K562 (cell line): ENCODE measurements around the gene ACTR1B. TPM values are rescaled to one million over a fixed set of nuclear protein-coding genes. Genes with fewer than 3 reads are reported as not detected.
A peak's percentile ranks its signal among the peaks of the same experiment; 100 is the strongest.

ENCODE experiments used
- BCL6 ChIP-seq: fragments of 250-450 bp; sonication (Bioruptor Pico); IDR thresholded peaks from 2 replicates; pipeline ENCODE4 v1.4.0; 2020
- CBX5 ChIP-seq: IDR thresholded peaks from 2 replicates; pipeline ENCODE4 v1.6.1; 2014; ENCODE audit warnings: low read depth, borderline replicate concordance
- FOXM1 ChIP-seq, 2 experiments: fragments of 450-650 bp in 1 of 2; sonication (generic) in 1 of 2; formaldehyde crosslinking in 1 of 2; IDR thresholded peaks; 2 replicates each; pipeline versions ENCODE4 v1.6.1 to v1.9.0; 2017 to 2022; ENCODE audit warnings: low read depth in 2 of 2, mild to moderate bottlenecking in 2 of 2, missing genetic modification reagents in 1 of 2, moderate library complexity in 1 of 2
- HCFC1 ChIP-seq: IDR thresholded peaks from 2 replicates; pipeline ENCODE4 v1.6.1; 2012; ENCODE audit warnings: low read depth, low read length, improper control_type of control experiment
- KAT8 ChIP-seq: fragments of 450-650 bp; IDR thresholded peaks from 2 replicates; pipeline ENCODE4 v1.6.1; 2016; ENCODE audit warnings: low read depth, mild to moderate bottlenecking
- KHSRP ChIP-seq: fragments of 450-650 bp; IDR thresholded peaks from 2 replicates; pipeline ENCODE4 v1.6.1; 2017
- NFATC3 ChIP-seq: fragments of 450-650 bp; IDR thresholded peaks from 2 replicates; pipeline ENCODE4 v1.6.1; 2017; ENCODE audit warnings: mild to moderate bottlenecking
- NUFIP1 ChIP-seq: fragments of 450-650 bp; IDR thresholded peaks from 2 replicates; pipeline ENCODE4 v1.6.1; 2018; ENCODE audit not compliant: partially characterized antibody
- PCBP1 ChIP-seq: fragments of 200-400 bp; formaldehyde crosslinking; IDR thresholded peaks from 2 replicates; pipeline ENCODE4 v1.6.1; 2018; ENCODE audit warnings: mild to moderate bottlenecking, low read depth, low read length; ENCODE audit not compliant: poor library complexity, severe bottlenecking
- PYGO2 ChIP-seq: fragments of 450-650 bp; IDR thresholded peaks from 2 replicates; pipeline ENCODE4 v1.6.1; 2016; ENCODE audit warnings: mild to moderate bottlenecking, missing genetic modification characterization, moderate library complexity, missing compliant biosample characterization
- RBM17 ChIP-seq: fragments of 200-400 bp; formaldehyde crosslinking; IDR thresholded peaks from 2 replicates; pipeline ENCODE4 v1.6.1; 2017; ENCODE audit warnings: low read depth, mild to moderate bottlenecking, low read length, borderline replicate concordance
- RFX1 ChIP-seq: fragments of 450-650 bp; IDR thresholded peaks from 2 replicates; pipeline ENCODE4 v1.6.1; 2016; ENCODE audit warnings: mild to moderate bottlenecking, moderate library complexity
- SMAD1 ChIP-seq: fragments of 150-350 bp; IDR thresholded peaks from 2 replicates; pipeline ENCODE4 v1.6.1; 2014; ENCODE audit warnings: low read length, low read depth; ENCODE audit not compliant: partially characterized antibody
- TCF3 ChIP-seq: sonication (generic); formaldehyde crosslinking; IDR thresholded peaks from 2 replicates; pipeline ENCODE4 v1.4.0; 2020; ENCODE audit warnings: mild to moderate bottlenecking, missing genetic modification reagents
- TRIM24 ChIP-seq, 2 experiments: fragments of 450-650 bp; IDR thresholded peaks; 2 replicates each; pipeline ENCODE4 v1.6.1; 2016
- TSC22D4 ChIP-seq: fragments of 450-650 bp; IDR thresholded peaks from 2 replicates; pipeline ENCODE4 v1.6.1; 2016; ENCODE audit warnings: missing genetic modification characterization, missing biosample characterization, control low read depth
- ZNF274 ChIP-seq: IDR thresholded peaks from 2 replicates; pipeline ENCODE4 v1.6.1; 2011; ENCODE audit warnings: low read depth, mild to moderate bottlenecking, low read length, moderate library complexity, borderline replicate concordance
- ZNF717 ChIP-seq: fragments of 250-450 bp; sonication (Bioruptor Pico); IDR thresholded peaks from 2 replicates; pipeline ENCODE4 v1.5.0; 2021
- ZNF76 ChIP-seq: fragments of 250-450 bp; sonication (Bioruptor Pico); IDR thresholded peaks from 2 replicates; pipeline ENCODE4 v1.4.0; 2020; ENCODE audit warnings: mild to moderate bottlenecking, moderate library complexity, borderline replicate concordance
- polyA plus RNA-seq, 8 experiments: library from polyadenylated mRNA; depleted of rRNA in 4 of 8; stranded (reverse) in 5 of 8; unstranded in 3 of 8; fragments of >200 nt; fragmentation: Nextera tagmentation in 2 of 8; fragmentation: Illumina TruSeq in 1 of 8; extraction: Ambion mirVana in 2 of 8; extraction: Trizol in 1 of 8; gene quantifications; 2 replicates each; pipeline versions ENCODE4 v1.2.1 to v1.2.3, GENCODE V29; 2011 to 2014; ENCODE audit warnings: inconsistent platforms in 1 of 8, missing spikeins in 1 of 8
- total RNA-seq, 7 experiments: library from RNA; depleted of rRNA in 6 of 7; stranded (reverse); fragments of >200 nt in 6 of 7; fragmentation: Illumina TruSeq in 2 of 7; extraction: Trizol in 2 of 7; gene quantifications; 2 replicates each; pipeline versions ENCODE4 v1.2.1 to v1.2.3, GENCODE V29; 2011 to 2021; ENCODE audit warnings: low replicate concordance in 1 of 7
- TF ChIP-seq, protein P1 (sequence below): fragments of 450-650 bp; IDR thresholded peaks from 2 replicates; pipeline ENCODE4 v1.6.1; 2017; ENCODE audit warnings: antibody characterized with exemption
- TF ChIP-seq, protein P2 (sequence below): fragments of 450-650 bp; IDR thresholded peaks from 2 replicates; pipeline ENCODE4 v1.6.1; 2016; ENCODE audit warnings: borderline replicate concordance
- TF ChIP-seq, protein P3 (sequence below): fragments of 200-800 bp; sonication (Bioruptor generic); IDR thresholded peaks from 2 replicates; pipeline ENCODE4 v1.6.1; 2017; ENCODE audit warnings: missing genetic modification characterization, missing compliant biosample characterization
- TF ChIP-seq, protein P4 (sequence below): fragments of 450-650 bp; formaldehyde crosslinking; IDR thresholded peaks from 2 replicates; pipeline ENCODE4 v1.4.0; 2020; ENCODE audit warnings: mild to moderate bottlenecking, mixed read lengths

ACTR1B gene
- total and polyA plus RNA-seq, 9 of the 15 experiments (the other 6 are each of a cell fraction or from before 2014, with no cell fraction given) = 0.49 to 42.3 (median 22.5) TPM

DNA sequence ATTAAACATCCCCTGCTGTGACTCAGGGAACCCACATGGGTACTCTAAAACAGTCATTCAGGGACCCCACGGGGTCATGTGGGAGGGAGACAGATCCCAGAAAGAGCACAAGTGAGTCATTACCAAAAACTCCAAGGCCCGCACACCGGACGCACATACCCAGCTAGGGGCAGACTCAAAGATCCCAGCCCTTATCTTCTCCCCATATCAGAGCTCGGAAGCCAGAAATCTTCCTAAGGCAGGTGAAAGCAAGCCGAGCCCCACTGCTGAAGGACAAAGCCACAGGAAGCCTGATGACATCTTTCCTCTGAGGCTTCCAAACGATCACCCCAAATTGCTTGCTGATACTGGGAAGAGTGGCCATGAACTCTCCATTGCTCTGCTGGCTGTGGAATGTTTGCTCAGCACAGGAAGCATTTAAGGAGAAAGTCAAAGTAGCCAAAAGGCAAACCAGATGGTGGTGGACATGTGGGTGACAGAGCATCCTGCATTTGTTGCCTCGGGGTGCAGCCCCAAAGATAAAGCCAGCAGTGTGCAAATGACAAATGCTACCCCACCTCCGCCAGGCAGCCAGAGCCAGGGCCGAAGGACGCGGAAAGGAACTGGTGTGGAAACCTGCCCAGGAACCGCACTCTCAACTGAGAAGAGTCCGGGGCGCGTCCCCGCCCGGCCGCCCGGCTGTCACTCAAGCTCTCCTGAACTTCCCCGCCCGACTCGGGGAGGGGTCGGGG, 784 bp downstream of the ACTR1B start (continued):
- TF ChIP-seq BCL6 (CRISPR knock-in tag) (no peak), TSC22D4 (tag) (no peak), RFX1 (no peak), KHSRP (no peak), FOXM1 (IDR thresholded peaks at IDR 0.05; ENCODE audit: low read depth) (no peak), FOXM1 (CRISPR knock-in tag; IDR thresholded peaks at IDR 0.05; ENCODE audit: low read depth) (no peak), SMAD1 (no peak), NUFIP1 (no peak), TRIM24 (IDR thresholded peaks at IDR 0.05) (no peak), KAT8 (no peak), NFATC3 (no peak), CBX5 (no peak), ZNF76 (CRISPR knock-in tag) (no peak), HCFC1 (no peak), PCBP1 (peak; percentile 4), TCF3 (CRISPR knock-in tag) (0 out of 2 replicates have a peak, but pooled peaks have one; percentile 5), PYGO2 (no peak), ZNF717 (no peak), RBM17 (no peak), ZNF274 (no peak)
- TF ChIP-seq, protein P1, sequence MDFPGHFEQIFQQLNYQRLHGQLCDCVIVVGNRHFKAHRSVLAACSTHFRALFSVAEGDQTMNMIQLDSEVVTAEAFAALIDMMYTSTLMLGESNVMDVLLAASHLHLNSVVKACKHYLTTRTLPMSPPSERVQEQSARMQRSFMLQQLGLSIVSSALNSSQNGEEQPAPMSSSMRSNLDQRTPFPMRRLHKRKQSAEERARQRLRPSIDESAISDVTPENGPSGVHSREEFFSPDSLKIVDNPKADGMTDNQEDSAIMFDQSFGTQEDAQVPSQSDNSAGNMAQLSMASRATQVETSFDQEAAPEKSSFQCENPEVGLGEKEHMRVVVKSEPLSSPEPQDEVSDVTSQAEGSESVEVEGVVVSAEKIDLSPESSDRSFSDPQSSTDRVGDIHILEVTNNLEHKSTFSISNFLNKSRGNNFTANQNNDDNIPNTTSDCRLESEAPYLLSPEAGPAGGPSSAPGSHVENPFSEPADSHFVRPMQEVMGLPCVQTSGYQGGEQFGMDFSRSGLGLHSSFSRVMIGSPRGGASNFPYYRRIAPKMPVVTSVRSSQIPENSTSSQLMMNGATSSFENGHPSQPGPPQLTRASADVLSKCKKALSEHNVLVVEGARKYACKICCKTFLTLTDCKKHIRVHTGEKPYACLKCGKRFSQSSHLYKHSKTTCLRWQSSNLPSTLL = no peak
- TF ChIP-seq, protein P2, sequence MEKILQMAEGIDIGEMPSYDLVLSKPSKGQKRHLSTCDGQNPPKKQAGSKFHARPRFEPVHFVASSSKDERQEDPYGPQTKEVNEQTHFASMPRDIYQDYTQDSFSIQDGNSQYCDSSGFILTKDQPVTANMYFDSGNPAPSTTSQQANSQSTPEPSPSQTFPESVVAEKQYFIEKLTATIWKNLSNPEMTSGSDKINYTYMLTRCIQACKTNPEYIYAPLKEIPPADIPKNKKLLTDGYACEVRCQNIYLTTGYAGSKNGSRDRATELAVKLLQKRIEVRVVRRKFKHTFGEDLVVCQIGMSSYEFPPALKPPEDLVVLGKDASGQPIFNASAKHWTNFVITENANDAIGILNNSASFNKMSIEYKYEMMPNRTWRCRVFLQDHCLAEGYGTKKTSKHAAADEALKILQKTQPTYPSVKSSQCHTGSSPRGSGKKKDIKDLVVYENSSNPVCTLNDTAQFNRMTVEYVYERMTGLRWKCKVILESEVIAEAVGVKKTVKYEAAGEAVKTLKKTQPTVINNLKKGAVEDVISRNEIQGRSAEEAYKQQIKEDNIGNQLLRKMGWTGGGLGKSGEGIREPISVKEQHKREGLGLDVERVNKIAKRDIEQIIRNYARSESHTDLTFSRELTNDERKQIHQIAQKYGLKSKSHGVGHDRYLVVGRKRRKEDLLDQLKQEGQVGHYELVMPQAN = no peak
- TF ChIP-seq, protein P3, sequence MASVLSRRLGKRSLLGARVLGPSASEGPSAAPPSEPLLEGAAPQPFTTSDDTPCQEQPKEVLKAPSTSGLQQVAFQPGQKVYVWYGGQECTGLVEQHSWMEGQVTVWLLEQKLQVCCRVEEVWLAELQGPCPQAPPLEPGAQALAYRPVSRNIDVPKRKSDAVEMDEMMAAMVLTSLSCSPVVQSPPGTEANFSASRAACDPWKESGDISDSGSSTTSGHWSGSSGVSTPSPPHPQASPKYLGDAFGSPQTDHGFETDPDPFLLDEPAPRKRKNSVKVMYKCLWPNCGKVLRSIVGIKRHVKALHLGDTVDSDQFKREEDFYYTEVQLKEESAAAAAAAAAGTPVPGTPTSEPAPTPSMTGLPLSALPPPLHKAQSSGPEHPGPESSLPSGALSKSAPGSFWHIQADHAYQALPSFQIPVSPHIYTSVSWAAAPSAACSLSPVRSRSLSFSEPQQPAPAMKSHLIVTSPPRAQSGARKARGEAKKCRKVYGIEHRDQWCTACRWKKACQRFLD = no peak
- TF ChIP-seq, protein P4, sequence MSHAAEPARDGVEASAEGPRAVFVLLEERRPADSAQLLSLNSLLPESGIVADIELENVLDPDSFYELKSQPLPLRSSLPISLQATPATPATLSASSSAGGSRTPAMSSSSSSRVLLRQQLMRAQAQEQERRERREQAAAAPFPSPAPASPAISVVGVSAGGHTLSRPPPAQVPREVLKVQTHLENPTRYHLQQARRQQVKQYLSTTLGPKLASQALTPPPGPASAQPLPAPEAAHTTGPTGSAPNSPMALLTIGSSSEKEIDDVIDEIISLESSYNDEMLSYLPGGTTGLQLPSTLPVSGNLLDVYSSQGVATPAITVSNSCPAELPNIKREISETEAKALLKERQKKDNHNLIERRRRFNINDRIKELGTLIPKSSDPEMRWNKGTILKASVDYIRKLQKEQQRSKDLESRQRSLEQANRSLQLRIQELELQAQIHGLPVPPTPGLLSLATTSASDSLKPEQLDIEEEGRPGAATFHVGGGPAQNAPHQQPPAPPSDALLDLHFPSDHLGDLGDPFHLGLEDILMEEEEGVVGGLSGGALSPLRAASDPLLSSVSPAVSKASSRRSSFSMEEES (CRISPR knock-in tag) = no peak
